Epidermal melanocyte (primary cell): Measurements from ENCODE around the gene IL1RAP.

Experiments used
- DNase-seq: peaks from one replicate; pipeline ENCODE4 v3.0.0; 2011; ENCODE audit warnings: low spot score; ENCODE audit not compliant: insufficient read length

IL1RAP gene

DNA sequence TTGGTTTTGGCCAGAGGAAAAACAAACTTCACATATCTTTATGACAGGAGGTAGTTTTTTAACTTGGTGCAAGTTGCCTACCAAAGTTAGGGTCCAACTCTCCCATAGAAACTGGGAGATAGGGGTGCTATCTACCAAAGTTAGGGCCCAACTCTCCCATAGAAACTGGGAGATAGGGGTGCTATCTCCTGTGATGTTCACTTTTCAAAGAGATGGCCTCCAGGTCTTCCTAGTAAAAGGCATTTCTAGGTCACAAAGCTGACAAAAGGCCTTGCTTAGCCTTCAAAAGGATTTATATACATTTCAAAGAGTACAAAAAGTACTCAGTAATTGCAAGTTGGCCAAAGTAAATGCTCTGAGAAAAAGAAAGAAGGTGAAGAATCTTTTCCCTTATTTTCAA lies 27.1 kb downstream of the IL1RAP start:
- DNase-seq: no peak

GRCh38 chr3:190541560-190541959 lies 27.7 kb downstream of the IL1RAP start:
- DNase-seq: no peak

- no peak for DNase-seq
Observed at GRCh38 chr3:190542846-190543245, 29.0 kb downstream of the IL1RAP start.

DNA sequence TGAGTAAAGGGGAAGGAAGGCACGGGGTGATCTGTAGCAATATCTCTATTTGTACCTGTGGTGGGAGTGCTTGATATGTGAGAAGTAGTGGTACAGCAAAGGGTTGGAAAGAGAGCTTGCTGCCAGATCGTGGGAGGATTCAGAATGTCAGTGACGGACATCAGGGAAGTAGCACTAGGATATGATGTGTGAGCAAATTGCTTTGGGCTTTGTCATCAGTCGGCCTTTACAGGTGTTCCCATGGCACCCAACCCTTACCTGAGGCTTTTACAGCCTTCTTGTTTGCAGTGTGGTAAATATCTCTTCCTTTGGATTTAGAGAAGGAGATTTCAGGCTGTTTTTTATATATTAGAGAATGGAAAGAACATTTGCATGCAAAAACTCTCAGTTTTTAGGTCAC lies 29.8 kb downstream of the IL1RAP start:
- DNase-seq: no peak

- no peak for DNase-seq
Observed at GRCh38 chr3:190545191-190545590, 31.3 kb downstream of the IL1RAP start.

DNA sequence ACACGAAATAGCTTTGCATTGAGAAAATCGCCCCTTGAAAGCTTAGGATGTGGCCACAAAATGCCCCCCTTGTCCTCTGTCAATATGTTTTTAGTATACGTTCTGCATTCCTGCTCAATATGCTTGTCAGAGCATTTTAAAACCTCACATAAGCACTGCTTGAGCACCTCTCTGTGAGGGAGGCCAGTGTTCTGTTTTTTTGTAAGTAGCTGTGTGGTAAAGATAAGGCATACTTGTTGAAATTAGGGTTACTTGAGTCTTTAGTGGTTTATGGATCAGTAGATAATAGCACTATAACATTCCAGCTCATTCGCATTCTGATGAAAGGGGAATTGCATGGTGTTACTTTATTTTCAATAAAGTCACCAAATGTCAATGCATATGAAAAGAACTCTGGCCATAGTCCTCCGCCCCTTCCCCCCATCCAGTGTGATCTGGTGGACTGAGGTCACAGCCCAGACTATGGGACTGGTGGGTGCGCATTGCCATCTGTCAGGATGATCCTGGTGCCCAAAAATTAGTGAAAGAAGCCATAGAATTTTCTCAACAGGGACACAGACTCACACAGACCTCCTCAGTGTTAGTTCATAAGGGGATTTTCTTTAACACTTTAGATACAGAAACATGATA lies 33.1 kb downstream of the IL1RAP start:
- DNase-seq: no peak

- DNase-seq: no peak
Observed at GRCh38 chr3:190548031-190548656, 34.3 kb downstream of the IL1RAP start.

- DNase-seq: no peak
Observed at GRCh38 chr3:190552021-190552420, 38.1 kb downstream of the IL1RAP start.

GRCh38 chr3:190552969-190553759 lies 39.3 kb downstream of the IL1RAP start:
- no peak for DNase-seq

DNA sequence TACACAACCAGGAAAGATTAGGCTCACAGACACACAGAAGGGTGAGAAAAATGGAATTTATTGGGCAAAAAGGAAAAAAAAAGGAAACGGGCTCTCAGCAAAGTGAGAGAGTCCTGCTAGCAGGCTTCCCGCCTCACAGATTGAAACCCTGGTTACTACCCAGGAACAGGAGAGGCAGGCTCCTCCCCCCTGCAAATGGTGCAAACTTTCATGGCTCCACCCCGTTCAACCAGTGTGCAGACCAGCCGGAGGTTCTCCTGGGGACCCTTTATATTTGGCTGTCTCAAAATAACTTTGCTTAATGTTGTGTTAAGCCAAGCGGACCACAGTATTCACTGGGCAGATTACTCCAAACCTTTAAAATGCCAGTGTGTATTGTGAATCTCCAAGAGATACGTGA lies 40.3 kb downstream of the IL1RAP start:
- no peak for DNase-seq

DNA sequence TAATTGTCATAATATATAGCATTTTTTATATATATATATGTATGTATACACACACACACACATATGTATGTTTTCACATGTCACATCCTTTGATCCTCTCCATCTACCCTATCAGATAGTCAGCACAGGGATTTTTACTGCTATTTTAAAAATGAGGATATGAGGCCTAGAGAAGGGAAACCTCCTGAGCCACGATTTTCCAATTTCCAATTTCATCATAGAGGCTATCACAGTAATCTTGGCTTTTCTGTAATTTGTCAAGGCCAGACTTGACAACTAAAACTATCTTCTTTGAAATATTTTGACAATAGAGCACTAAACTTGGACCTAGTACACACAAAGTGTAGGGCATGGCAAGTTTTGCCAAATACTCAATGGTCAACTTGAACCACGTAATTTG lies 42.5 kb downstream of the IL1RAP start:
- no peak for DNase-seq

DNA sequence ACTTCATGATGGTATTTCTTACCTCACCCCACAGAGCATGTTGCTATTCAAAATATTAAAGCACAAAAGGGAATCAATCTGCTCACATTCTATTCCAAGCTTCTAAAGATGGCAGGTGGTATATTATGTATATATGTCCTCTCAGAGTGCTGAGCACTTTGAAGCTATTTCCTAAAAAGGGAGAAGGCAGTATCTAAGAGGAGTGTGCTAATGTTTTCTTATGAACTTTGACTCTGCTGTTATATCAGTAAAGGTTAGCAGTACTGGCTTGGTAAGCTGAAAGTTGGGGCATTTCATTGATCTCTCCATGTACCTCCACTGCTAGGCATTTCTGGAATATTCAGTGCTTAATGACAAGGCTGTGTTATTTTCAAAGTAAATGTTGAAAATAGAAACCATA lies 43.4 kb downstream of the IL1RAP start:
- DNase-seq: no peak

- DNase-seq: no peak
Observed at GRCh38 chr3:190558316-190558715, 44.4 kb downstream of the IL1RAP start.

DNA sequence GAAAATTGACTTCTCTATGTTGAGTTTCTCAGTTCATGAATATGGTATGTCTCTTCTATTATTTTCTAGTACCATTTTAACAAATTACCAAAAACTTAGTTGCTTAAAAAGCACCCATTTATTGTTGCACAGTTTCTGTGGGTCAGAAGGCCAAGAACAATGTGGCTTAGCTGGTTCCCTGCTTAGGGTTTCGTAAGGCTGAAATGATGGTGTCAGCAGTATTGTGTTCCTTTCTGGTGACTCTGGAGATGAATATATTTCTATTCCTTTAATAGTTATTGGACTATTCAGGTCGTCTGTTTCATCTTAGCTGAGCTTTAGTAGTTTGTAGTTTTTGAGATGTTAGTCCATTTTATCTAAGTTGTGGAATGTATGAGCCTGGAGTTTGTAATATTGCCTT lies 44.9 kb downstream of the IL1RAP start:
- no peak for DNase-seq

DNA sequence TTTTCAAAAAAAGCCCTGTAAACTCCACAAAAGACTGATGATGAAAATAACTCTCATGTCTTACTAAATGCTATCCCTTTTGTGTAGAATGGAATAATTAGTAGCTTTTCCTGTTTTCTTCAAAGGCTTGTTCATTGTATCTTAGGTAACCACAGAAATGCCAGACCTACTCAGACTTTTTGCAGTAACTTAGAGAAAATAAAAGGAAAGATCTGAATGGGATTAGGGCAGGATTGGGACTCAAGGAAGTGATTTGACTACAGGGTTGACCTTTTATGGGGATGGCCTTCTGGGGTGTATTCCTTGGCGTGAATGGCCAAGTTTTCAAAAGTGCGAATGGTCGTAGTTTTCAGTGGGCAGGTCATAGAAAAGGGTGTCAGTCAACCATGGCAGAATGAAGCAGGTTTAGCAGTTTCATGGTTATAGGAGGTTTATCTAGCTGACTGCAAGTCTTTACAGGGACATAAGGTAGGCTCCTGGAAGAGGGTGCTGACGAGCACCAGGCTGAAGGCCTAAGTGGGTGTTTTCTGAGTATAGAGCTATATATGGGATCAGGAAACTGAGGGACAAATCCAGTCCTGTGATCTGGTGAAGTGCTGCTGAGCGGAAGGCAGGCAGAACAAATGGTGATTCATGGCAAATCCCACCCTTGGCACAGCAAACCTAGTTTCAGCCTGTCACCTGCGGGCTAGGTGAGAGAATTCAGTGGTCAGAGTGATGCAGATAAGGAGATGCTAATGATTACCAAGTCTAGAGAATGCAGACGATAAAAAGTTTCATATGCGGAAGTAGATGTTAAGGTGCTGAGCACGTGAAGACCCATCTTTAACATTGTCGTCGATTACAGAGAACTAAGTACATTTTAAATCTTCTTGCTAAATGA lies 46.4 kb downstream of the IL1RAP start:
- no peak for DNase-seq

- DNase-seq: no peak
Observed at GRCh38 chr3:190562866-190563510, 49.1 kb downstream of the IL1RAP start.

DNA sequence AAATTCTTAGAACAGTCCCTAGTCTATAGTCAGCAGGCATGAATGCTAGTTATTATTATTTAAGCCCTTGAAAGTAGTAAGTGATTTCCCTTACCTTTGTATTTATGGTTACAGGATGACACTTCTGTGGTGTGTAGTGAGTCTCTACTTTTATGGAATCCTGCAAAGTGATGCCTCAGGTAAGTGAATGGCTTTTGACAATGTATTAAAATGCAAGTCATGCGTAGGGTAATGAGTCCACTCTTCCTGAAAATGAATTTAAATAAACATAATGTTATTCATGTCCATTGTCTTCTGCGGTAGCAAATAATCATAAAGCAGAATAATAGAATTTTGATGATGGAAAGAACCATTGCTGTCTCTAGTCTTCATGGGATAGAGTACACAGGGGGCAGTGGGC lies 50.3 kb downstream of the IL1RAP start:
- no peak for DNase-seq

GRCh38 chr3:190566043-190566933 lies 52.4 kb downstream of the IL1RAP start:
- peak; percentile 69 for DNase-seq

GRCh38 chr3:190568036-190568435 lies 54.2 kb downstream of the IL1RAP start:
- no peak for DNase-seq

- DNase-seq: no peak
Observed at GRCh38 chr3:190574473-190574872, 60.6 kb downstream of the IL1RAP start.
